ENCODE data around the gene MYRIP.

GRCh38 chr3:40187945-40188344 is 378.5 kb downstream of the MYRIP start:
- TF ChIP-seq CTCF (IDR thresholded peaks at IDR 0.05) = no peak
- TF ChIP-seq POLR2A (IDR thresholded peaks at IDR 0.05) = no peak

All from adrenal gland (tissue), 5 donors.